GM21515 (cell line): ENCODE measurements around the gene AFDN.

Experiments
- ATAC-seq: cut with Tn5 transposase; IDR thresholded peaks from one replicate; pipeline ENCODE4 v1.9.1; 2021; ENCODE audit not compliant: unreplicated experiment

Gene AFDN

DNA sequence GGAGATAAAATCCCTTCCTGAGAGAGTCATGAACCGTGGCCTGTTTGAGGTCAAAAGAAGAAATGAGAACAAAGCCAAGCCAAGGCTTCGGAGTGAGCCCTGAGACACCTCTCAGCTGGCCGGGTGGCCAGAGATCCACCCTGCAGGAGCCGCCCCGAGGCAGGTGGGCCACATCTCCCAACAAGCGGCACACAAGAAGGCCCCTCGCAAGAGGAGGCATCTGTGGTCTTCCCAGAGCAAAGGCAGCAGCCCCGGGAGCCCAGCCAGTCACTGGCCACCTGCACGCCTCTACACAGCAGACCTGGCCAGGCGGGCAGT is 30.9 kb upstream of the AFDN start:
- no peak for ATAC-seq

DNA sequence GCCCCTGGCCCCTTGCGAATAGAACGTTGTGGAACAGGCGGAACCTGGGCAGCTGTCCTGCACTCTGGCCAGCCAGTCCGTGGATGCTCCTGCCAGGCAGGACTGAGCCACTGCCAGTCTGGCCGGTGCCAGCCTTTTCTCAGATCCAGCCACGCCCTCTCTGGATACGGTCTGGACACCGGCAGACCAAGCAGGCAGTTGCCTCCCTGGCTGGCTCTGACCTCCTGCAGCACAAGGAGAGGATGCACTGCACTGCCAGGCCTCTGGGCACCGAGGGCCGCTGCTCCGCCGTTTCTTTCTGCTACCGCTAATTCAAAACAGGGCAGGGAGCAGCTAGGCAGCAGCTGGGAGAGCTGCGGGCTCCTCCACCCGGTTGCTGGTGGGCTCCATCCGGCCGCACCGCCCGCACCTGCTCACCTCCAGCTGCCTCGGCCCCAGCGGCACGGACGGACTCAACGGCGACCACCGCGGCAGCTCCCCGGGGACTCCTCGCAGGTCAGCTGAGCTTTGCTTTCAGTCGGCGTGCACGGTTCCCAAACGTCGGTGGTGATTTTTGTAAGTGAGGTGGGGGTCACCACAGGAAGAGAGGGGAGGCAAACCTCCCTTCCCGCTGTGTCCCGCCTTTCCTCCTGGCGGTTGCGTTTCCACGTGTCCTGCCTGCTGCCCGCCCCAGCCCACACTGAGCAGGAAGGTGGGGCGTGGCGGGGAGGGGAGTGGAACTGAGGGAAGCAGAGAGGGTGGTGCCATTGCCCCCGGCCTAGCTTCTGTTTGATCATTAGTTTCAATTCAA is 30.3 kb upstream of the AFDN start:
- ATAC-seq: no peak

- ATAC-seq: no peak
Observed at GRCh38 chr6:167797011-167797471, 29.7 kb upstream of the AFDN start.

- no peak for ATAC-seq
Observed at GRCh38 chr6:167797476-167798265, 29.0 kb upstream of the AFDN start.

- no peak for ATAC-seq
Observed at GRCh38 chr6:167798453-167798852, 28.3 kb upstream of the AFDN start.

DNA sequence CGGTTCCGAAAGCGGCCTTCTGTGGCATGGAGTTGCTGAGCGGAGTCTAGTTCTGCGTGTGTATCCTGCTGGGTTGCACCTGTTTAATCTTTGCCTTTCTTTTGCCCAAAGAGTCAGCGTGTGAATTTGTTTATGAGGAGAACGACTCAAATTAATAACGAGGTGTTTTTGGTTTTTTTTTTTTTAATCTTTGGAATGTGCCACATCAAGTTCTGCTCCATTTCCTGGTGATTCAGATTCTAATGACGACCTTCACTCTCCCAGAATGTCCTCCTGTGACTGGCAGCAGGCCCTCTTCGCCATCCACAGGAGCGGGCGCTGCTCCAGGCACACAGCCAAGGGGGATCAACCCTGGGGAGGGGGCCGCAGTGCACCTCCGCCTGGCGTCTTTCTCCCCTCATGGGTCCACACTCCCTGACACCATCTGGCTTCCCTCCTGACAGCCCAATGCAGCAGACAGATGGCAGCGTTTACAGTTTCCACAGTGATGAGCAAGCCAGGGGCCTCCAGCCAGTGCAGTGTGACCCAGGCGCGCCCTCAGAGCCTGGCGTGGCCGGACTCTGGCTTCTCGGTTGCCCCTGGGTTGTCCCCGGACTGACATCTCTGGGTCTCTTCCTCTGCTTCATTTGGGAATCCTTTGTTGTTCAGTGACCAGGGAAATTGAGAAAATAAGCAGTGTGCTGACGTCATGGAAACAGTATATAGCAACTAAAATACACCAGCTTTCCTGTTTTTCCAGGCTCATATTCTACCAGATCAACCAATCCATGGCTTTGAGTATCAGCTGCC is 27.5 kb upstream of the AFDN start:
- ATAC-seq: no peak

DNA sequence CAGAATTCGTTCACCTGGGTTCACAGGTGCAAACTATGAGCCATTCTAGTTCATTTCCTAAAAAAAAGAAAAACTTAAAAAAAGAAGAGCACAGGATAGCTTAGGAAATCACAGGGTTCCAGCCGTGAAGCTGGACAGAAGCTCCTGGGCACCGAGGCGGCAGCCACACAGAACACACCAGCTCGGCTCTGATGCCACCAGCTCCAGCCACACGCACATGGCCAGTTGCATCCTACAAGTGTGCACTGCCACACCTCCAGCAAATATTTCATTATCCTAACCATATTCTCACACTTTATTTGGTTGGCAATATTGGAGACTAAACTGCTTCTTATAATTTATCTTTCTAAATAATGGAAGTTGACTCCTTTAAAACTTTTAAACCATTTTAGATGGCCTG is 26.2 kb upstream of the AFDN start:
- no peak for ATAC-seq

DNA sequence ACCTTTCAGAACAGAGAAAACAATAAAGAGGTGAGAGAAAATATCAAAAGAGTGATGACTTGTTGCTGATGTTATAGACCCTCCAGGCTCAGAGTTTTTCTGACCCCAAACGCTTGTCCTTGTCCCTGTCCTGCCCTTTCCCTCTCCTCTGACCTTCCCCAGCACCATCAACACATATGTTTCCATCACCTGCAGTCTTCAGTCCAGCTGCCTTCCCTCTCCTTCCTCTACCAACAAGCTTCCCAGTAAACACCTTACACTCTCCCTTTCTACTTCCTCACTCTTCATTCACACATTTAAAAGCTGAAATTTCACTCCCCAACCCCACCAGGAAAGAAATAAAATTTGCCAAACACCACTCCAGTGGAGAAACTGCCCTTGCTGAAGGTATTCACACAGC is 25.4 kb upstream of the AFDN start:
- no peak for ATAC-seq

- ATAC-seq: no peak
Observed at GRCh38 chr6:167802339-167802738, 24.4 kb upstream of the AFDN start.

- no peak for ATAC-seq
Observed at GRCh38 chr6:167803816-167804215, 22.9 kb upstream of the AFDN start.

DNA sequence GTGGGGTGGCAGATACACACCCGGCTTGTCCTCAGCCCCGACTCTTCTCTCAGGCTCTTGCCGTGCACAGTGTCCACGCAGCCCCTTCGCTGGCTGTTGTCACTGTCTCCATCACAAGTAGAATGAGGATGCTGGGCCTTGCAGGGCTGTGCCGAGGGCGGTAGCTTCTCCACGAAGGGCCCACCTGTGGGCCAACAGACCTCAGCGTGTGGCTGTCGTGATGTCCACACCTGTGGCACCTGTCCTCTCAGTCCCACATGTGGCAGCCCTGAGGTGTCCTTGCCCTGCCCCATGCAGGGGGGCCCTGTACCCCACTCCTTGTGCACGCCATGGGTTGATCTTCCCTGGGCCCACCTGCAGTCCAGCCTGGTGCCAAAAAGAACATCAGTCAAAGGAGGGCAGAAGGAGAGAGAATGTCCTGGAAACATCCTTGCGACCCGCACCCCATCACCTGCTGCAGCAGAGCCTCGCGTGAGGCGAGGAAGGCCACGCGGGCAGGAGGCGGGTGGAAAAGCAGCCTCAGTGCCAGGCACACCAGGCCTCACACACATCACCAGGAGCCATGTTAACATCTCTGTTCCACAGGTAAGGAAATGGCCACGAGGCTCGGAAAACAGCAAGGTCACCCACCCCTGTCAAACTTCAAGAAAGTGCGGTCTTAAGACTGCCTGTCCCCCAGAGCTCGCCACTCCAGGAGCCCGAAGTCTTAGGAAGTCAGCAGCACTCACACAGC is 22.3 kb upstream of the AFDN start:
- no peak for ATAC-seq

DNA sequence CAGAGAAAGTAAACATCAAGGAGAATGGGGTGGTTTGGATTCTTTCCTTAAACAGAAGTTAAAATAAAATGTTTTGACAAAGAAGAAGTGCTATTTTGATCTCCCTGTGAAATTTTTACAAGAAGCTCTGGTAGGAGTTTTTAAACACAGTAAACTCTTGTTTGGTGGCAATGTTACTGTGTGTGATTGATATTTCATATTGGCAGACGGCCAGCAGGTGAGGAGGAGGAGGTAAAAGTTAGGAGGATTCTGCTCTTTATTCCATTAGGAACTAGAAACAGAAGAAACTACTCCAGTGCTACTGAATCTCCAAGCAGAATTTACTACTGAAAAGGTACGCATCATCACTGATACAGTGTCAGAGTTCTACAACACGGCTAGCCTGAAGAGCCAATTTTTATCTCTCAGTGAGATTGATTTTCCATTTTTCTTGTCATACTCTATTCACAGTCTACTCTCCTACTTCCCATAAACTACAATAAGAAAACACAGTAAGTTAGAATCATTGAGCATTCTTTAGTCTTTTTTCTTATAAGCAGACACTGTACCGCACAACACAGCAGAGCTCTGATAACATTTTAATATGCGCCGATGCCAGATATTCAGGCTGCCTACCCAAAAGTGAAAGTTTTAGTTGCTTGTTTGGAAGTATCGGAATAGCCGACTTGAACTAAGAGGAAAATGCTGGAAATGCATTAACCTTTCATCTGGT is 21.2 kb upstream of the AFDN start:
- no peak for ATAC-seq

DNA sequence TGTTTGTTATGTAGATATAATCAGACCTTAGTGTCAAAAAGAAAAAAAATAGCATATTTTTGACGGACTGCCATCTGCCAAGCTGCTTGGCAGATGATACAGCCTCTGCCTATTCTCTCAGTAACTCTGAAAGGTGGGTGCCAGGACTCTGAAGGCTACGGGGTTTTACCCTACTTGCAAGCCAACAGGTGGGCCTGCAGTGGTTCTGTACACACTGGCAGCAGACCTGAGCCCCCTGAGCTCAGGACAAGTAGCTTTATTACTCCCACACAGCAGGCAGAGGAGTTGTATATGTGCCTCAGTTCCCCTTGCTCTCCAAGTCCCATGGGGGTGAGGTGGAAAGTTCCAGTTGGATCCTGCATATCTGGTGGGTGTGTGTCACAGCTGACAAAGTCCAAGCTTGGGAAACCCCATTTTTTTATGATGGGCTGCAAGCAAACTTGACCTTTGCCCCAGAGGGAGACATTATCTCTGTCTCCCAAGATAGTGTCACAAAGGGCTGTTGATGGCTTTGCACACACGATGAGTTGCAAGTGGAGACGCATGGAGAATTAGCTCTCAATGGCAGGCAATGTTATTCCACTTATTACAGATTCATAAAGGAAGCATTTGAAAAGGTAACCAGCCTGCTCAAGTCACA is 20.5 kb upstream of the AFDN start:
- ATAC-seq: no peak

- ATAC-seq: no peak
Observed at GRCh38 chr6:167807200-167807599, 19.5 kb upstream of the AFDN start.

DNA sequence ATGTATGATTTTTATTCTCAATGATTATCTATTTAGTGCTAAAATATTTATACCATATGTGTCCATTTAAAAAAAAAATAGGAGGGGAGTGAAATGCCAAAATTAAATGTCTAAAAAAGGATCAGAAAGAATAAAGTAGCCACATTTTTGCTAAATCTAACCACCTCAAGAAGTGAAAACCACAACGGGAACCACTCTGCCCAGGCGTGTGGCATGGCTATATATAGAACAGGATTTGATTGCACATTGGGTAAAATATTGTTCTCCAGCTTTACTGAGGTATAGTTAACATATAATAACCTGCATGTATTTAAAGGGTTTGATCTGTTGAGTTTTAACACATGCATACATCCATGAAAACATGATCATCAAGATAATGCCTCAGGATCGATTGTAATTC is 19.0 kb upstream of the AFDN start:
- ATAC-seq: no peak

GRCh38 chr6:167811040-167811439 is 15.7 kb upstream of the AFDN start:
- ATAC-seq: no peak

GRCh38 chr6:167811442-167812087 is 15.1 kb upstream of the AFDN start:
- ATAC-seq: no peak

DNA sequence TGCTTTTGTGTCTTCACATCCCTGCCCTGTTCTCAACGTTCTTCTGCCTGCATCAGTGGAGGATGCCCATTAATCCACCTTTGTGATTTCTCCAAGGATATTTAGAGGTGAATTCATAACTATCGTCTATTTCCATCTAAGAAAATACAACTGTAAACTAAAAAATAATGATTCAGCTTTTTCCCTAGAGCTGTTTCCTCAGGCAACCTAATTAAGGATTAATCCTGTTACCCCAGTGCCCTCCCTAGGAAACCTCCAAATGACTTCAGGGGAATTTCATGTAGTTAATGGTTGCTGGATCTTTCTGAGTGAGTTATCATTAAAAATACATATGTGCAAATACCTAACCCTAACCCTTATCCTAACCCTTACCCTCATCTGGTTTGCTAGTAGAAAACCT is 14.6 kb upstream of the AFDN start:
- ATAC-seq: no peak

GRCh38 chr6:167815296-167815980 is 11.3 kb upstream of the AFDN start:
- ATAC-seq: no peak
